Gastrocnemius medialis (tissue), 4 donors: ENCODE results near the gene GMIP. TPM values are rescaled to one million over a fixed set of nuclear protein-coding genes. Genes with fewer than 3 reads are reported as not detected.

Source experiments
- ATAC-seq, 2 donors: fragments of 150-250 bp; one replicate each; pipeline ENCODE4 v1.9.1; 2016
- DNase-seq, 2 donors: peaks; one replicate each; pipeline ENCODE4 v3.0.0-alpha.2; 2019
- H3K27ac ChIP-seq, 4 donors: fragments of 200-600 bp; sonication (generic); 1 replicate in 1 of 4; 2 replicates in 3 of 4; pipeline ENCODE4 v1.5.1; 2016 to 2018; ENCODE audit warnings: mild to moderate bottlenecking in 2 of 4, moderate library complexity in 1 of 4
- H3K27me3 ChIP-seq, 3 donors: fragments of 200-600 bp; sonication (generic) in 2 of 3; 1 replicate in 1 of 3; 2 replicates in 2 of 3; pipeline versions ENCODE4 v1.5.1 to v1.6.0; 2016 to 2019; ENCODE audit warnings: mild to moderate bottlenecking in 1 of 3, moderate library complexity in 1 of 3
- H3K36me3 ChIP-seq, 2 donors: fragments of 200-600 bp; sonication (generic) in 1 of 2; one replicate each; pipeline ENCODE4 v1.5.1; 2017 to 2018
- H3K4me1 ChIP-seq, 2 donors: fragments of 200-600 bp; sonication (generic) in 1 of 2; one replicate each; pipeline ENCODE4 v1.5.1; 2016 to 2017; ENCODE audit warnings: mild to moderate bottlenecking in 2 of 2
- H3K4me3 ChIP-seq, 4 donors: fragments of 200-600 bp; sonication (generic) in 3 of 4; 1 replicate in 1 of 4; 2 replicates in 3 of 4; pipeline ENCODE4 v1.5.1; 2016 to 2019; ENCODE audit warnings: mild to moderate bottlenecking in 2 of 4
- H3K9me3 ChIP-seq, 3 donors: fragments of 200-600 bp; sonication (generic) in 2 of 3; 1 replicate in 1 of 3; 2 replicates in 2 of 3; pipeline ENCODE4 v1.5.1; 2016 to 2019
- POLR2A ChIP-seq, 2 donors: fragments of 450-650 bp; IDR thresholded peaks; one replicate each; pipeline ENCODE4 v1.6.1; 2017; ENCODE audit warnings: antibody characterized with exemption in 2 of 2, mild to moderate bottlenecking in 2 of 2, moderate library complexity in 2 of 2
- in situ Hi-C, 4 donors: fragments of 200-750 bp; cut with MboI; loops; one replicate each; pipeline versions ENCODE4 v1.15.0 to v1.8.0; 2017; ENCODE audit warnings: low sequenced_read_pairs in 4 of 4
- intact Hi-C: fragments of 100-400 bp; cut with DNase I; formaldehyde crosslinking; loops from one replicate; pipeline ENCODE4 v1.15.1; 2023; ENCODE audit warnings: low total_unique reads
- total RNA-seq, 4 donors: library from RNA; depleted of rRNA; stranded (reverse); fragments of >200 nt; gene quantifications; one replicate each; pipeline versions ENCODE4 v1.1.0 to v1.2.3, GENCODE V29; 2016
- TF ChIP-seq, protein P1 (sequence below), 5 experiments: fragments of 450-650 bp in 3 of 5; fragments of 200-600 bp in 2 of 5; sonication (generic) in 2 of 5; IDR thresholded peaks in 4 of 5; conservative IDR thresholded peaks in 1 of 5; 1 replicate in 4 of 5; 2 replicates in 1 of 5; pipeline ENCODE4 v1.5.1; 2016 to 2019; ENCODE audit warnings: antibody characterized with exemption in 5 of 5, mild to moderate bottlenecking in 3 of 5, moderate library complexity in 3 of 5

The GMIP gene
- total RNA-seq, 4 donors from 2014 or later = 1.2 to 2.6 (median 1.6) TPM; not detected in 1

DNA sequence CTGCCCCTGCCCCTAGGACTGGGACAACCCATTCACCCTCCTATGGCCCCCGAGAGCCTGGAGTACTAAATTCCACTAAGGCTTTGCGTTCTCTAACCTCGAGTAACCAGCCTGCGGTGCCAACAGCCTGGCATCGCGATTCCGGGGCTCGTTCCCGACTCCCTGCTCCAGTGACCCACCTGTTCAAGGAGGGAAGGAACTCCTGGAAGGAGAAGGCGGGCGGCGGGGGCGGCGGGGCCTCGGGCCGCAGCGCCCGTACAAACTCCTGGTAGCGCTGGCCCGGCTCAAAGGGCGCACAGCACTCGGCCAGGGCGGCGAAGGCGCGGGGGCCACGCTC is 6.3 kb downstream of the GMIP start:
- no peak overlapping the region for H3K27ac ChIP-seq
- no peak overlapping the region for H3K4me3 ChIP-seq
- no peaks in the 10 kb centered on the region for H3K27me3 ChIP-seq
- TF ChIP-seq POLR2A (IDR thresholded peaks at IDR 0.05) = no peak
- TF ChIP-seq, protein P1, sequence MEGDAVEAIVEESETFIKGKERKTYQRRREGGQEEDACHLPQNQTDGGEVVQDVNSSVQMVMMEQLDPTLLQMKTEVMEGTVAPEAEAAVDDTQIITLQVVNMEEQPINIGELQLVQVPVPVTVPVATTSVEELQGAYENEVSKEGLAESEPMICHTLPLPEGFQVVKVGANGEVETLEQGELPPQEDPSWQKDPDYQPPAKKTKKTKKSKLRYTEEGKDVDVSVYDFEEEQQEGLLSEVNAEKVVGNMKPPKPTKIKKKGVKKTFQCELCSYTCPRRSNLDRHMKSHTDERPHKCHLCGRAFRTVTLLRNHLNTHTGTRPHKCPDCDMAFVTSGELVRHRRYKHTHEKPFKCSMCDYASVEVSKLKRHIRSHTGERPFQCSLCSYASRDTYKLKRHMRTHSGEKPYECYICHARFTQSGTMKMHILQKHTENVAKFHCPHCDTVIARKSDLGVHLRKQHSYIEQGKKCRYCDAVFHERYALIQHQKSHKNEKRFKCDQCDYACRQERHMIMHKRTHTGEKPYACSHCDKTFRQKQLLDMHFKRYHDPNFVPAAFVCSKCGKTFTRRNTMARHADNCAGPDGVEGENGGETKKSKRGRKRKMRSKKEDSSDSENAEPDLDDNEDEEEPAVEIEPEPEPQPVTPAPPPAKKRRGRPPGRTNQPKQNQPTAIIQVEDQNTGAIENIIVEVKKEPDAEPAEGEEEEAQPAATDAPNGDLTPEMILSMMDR (IDR thresholded peaks at IDR 0.05 in 4 of 5, conservative IDR thresholded peaks at IDR 0.05 in 1 of 5) = no peak
- no peaks in the 10 kb centered on the region for H3K4me1 ChIP-seq
- H3K36me3 ChIP-seq = no peaks in the 10 kb centered on the region
- intact Hi-C loops = no loop called here
- H3K9me3 ChIP-seq = no peaks in the 10 kb centered on the region
- DNase-seq (no peak), ATAC-seq (no peak)
- in situ Hi-C loops = no loop called here

DNA sequence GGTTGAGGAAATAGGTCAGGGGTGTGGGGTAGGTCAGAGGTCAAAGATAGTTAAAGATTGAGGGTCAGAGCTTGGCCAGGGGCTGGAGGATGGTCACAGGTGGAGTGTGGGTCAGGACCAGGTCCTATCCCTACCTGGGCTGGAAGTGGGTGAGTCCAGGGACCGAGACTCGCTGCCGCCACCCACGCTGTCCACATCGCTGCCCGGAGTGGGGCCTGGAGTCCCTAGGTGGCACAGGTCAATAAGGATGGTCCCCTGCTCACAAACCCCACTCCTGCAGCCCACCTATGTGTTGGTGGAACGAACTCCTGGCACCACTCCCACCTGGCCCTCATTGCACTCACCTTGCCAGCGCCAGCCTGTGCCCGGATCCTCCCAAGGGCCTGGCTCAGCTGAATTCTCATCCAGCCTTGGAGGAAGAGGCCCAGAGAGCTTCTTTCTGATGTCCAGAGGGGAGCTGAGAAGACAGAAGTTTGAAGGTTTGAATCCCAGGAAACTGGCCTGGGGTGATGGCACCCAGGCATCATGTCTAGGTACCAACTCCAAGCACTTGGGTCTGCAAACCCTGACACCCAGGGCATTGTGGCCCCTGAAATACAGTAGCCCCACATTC is 6.8 kb downstream of the GMIP start:
- Histone ChIP-seq H3K9me3 (no peaks in the 10 kb centered on the region), H3K27me3 (no peaks in the 10 kb centered on the region), H3K27ac (no peak overlapping the region), H3K4me3 (no peak overlapping the region), H3K36me3 (no peaks in the 10 kb centered on the region), H3K4me1 (no peaks in the 10 kb centered on the region)
- no peak for TF ChIP-seq POLR2A (IDR thresholded peaks at IDR 0.05)
- TF ChIP-seq, protein P1 (IDR thresholded peaks at IDR 0.05 in 4 of 5, conservative IDR thresholded peaks at IDR 0.05 in 1 of 5) = no peak
- intact Hi-C loops = no loop called here
- in situ Hi-C loops = no loop called here
- ATAC-seq = no peak
- DNase-seq = no peak

DNA sequence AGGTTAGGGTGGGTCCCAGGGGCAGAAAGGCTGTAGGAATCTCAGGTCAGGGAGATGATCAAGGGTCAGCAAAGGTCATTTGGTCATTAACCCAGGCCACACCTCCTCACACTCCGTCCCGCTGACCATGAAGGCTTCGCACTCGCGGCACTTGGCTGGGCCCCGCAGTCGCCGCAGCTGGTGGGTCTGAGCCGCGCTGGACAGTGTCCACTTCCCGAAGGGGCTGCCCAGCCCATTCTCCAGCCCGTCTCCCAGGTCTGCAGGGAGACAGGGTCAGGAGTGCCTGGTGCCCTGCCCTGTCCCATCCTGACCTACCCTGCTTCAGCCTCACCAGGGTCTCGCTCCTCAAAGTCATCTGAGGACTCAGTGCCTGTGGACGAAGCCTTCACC is 8.1 kb downstream of the GMIP start:
- ATAC-seq (no peak), DNase-seq (no peak)
- H3K27me3 ChIP-seq = no peaks in the 10 kb centered on the region
- H3K4me1 ChIP-seq = no peaks in the 10 kb centered on the region
- TF ChIP-seq, protein P1 (IDR thresholded peaks at IDR 0.05 in 4 of 5, conservative IDR thresholded peaks at IDR 0.05 in 1 of 5) = no peak
- no peak for TF ChIP-seq POLR2A (IDR thresholded peaks at IDR 0.05)
- in situ Hi-C loops = no loop called here
- intact Hi-C loops = no loop called here
- H3K9me3 ChIP-seq = no peaks in the 10 kb centered on the region
- H3K27ac ChIP-seq = no peak overlapping the region
- no peak overlapping the region for H3K4me3 ChIP-seq
- H3K36me3 ChIP-seq = no peaks in the 10 kb centered on the region

DNA sequence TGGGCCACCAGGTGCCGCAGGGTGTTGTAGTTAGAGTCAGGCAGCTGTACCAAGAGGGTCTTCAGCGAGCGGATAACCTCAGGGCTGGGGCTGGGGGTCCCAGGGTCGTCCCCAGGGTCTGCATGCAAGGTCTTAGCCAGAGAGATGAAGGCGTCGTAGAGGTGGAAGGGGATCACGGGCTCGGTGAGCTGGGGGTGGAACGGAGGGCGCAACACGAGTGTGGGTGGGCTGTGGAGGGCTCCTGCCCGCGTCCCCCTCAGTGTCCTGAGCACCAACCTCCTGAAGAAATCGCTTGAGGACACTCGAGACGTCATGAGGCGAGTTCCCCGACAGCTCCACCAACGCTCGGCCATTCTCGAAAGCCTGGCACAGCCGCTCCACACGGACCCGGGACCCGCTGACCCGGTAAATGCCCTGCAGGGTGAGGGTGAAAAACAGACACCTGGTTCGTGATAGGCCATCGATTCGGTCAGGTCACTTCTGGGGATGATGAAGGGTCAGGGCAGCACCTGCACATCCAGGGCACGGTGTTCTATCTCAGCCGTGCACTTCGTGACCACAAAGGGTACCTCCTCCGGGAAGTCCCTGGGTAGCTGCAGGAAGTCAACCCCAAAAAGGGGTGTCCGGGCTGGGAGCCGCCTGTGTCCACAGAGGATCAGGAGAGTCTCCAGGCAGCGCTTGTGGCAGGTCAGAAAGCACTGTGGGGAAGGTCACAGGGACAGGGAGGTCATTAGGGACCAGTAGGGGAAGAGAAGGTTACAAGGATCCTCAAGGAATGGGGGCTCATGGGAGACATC is 8.7 kb downstream of the GMIP start:
- TF ChIP-seq POLR2A (IDR thresholded peaks at IDR 0.05) = no peak
- TF ChIP-seq, protein P1 (IDR thresholded peaks at IDR 0.05 in 4 of 5, conservative IDR thresholded peaks at IDR 0.05 in 1 of 5) = no peak
- in situ Hi-C loops = no loop called here
- ATAC-seq (no peak), DNase-seq (no peak)
- Histone ChIP-seq H3K36me3 (no peaks in the 10 kb centered on the region), H3K27me3 (no peaks in the 10 kb centered on the region), H3K9me3 (no peaks in the 10 kb centered on the region), H3K4me3 (no peak overlapping the region), H3K27ac (no peak overlapping the region), H3K4me1 (no peaks in the 10 kb centered on the region)
- intact Hi-C loops = no loop called here
